HG03280 (cell line): ENCODE measurements around the gene ZNF157.
"Not testable (repeated sequence)": the region's sequence is repeated elsewhere in the genome, so short reads cannot be mapped to it uniquely, and the experiment has no call there.

Experiments used
- ATAC-seq: cut with Tn5 transposase; IDR thresholded peaks from one replicate; pipeline ENCODE4 v1.9.1; 2021; ENCODE audit warnings: mild to moderate bottlenecking, moderate library complexity; ENCODE audit not compliant: unreplicated experiment

Gene ZNF157

GRCh38 chrX:47370278-47370677, at the start of gene ZNF157:
ZNF157 (plus strand) TSS chrX:47370578; CDS start chrX:47370669, 91 bp downstream.
- ATAC-seq: no peak

- no peak for ATAC-seq
Observed at GRCh38 chrX:47321386-47321785, 49.0 kb upstream of the ZNF157 start.

- ATAC-seq: no peak
Observed at GRCh38 chrX:47321823-47322371, 48.5 kb upstream of the ZNF157 start.

GRCh38 chrX:47327902-47328301, 42.5 kb upstream of the ZNF157 start:
- ATAC-seq: no peak

- ATAC-seq: not testable (repeated sequence)
Observed at GRCh38 chrX:47332729-47333128, 37.6 kb upstream of the ZNF157 start.

GRCh38 chrX:47351706-47352105, 18.7 kb upstream of the ZNF157 start:
- no peak for ATAC-seq

- no peak for ATAC-seq
Observed at GRCh38 chrX:47358387-47359065, 11.9 kb upstream of the ZNF157 start.

GRCh38 chrX:47360423-47361179, 9.8 kb upstream of the ZNF157 start:
- ATAC-seq: no peak

- peak; percentile 82 for ATAC-seq
Observed at GRCh38 chrX:47361538-47362511, 8.6 kb upstream of the ZNF157 start.

- ATAC-seq: peak; percentile 34
Observed at GRCh38 chrX:47366041-47366722, 4.2 kb upstream of the ZNF157 start.

GRCh38 chrX:47373198-47373597, 2.8 kb downstream of the ZNF157 start:
- ATAC-seq: no peak

- no peak for ATAC-seq
Observed at GRCh38 chrX:47380268-47380667, 9.9 kb downstream of the ZNF157 start.

- ATAC-seq: not testable (repeated sequence)
Observed at GRCh38 chrX:47380837-47381236, 10.5 kb downstream of the ZNF157 start.

- no peak for ATAC-seq
Observed at GRCh38 chrX:47384502-47384901, 14.1 kb downstream of the ZNF157 start.

- ATAC-seq: no peak
Observed at GRCh38 chrX:47390780-47391179, 20.4 kb downstream of the ZNF157 start.

- no peak for ATAC-seq
Observed at GRCh38 chrX:47413179-47413594, 42.8 kb downstream of the ZNF157 start.

GRCh38 chrX:47420265-47420664, 49.9 kb downstream of the ZNF157 start:
- no peak for ATAC-seq

- ATAC-seq: no peak
Observed at GRCh38 chrX:47420962-47421361, 50.6 kb downstream of the ZNF157 start.

- ATAC-seq: no peak
Observed at GRCh38 chrX:47422444-47422843, 52.1 kb downstream of the ZNF157 start.

- ATAC-seq: no peak
Observed at GRCh38 chrX:47430925-47431324, 60.5 kb downstream of the ZNF157 start.
